ENCODE data around the gene H6PD.

Gene H6PD

GRCh38 chr1:9234223-9235095, at the start of gene H6PD:
Gene H6PD (plus strand): TSS chr1:9234774. CDS start chr1:9244935, 10,161 bp downstream.
- DNase-seq (ENCODE audit: low read depth) = peak; percentile 52

GRCh38 chr1:9186082-9186859, 48.3 kb upstream of the H6PD start:
- no peak for DNase-seq (ENCODE audit: low read depth)

GRCh38 chr1:9187004-9187403, 47.6 kb upstream of the H6PD start:
- no peak for DNase-seq (ENCODE audit: low read depth)

GRCh38 chr1:9190234-9190633, 44.3 kb upstream of the H6PD start:
- no peak for DNase-seq (ENCODE audit: low read depth)

- no peak for DNase-seq (ENCODE audit: low read depth)
Observed at GRCh38 chr1:9191231-9191630, 43.3 kb upstream of the H6PD start.

- no peak for DNase-seq (ENCODE audit: low read depth)
Observed at GRCh38 chr1:9192578-9193232, 41.9 kb upstream of the H6PD start.

GRCh38 chr1:9193233-9193625, 41.3 kb upstream of the H6PD start:
- DNase-seq (ENCODE audit: low read depth) = no peak

GRCh38 chr1:9194024-9194423, 40.5 kb upstream of the H6PD start:
- no peak for DNase-seq (ENCODE audit: low read depth)

GRCh38 chr1:9195651-9196050, 38.9 kb upstream of the H6PD start:
- no peak for DNase-seq (ENCODE audit: low read depth)

- peak; percentile 43 for DNase-seq (ENCODE audit: low read depth)
Observed at GRCh38 chr1:9196129-9197040, 38.2 kb upstream of the H6PD start.

- DNase-seq (ENCODE audit: low read depth) = no peak
Observed at GRCh38 chr1:9197186-9198099, 37.1 kb upstream of the H6PD start.

GRCh38 chr1:9198538-9199361, 35.8 kb upstream of the H6PD start:
- DNase-seq (ENCODE audit: low read depth) = no peak

- DNase-seq (ENCODE audit: low read depth) = no peak
Observed at GRCh38 chr1:9200441-9200840, 34.1 kb upstream of the H6PD start.

- peak; percentile 7 for DNase-seq (ENCODE audit: low read depth)
Observed at GRCh38 chr1:9201401-9202239, 33.0 kb upstream of the H6PD start.

GRCh38 chr1:9202240-9202870, 32.2 kb upstream of the H6PD start:
- no peak for DNase-seq (ENCODE audit: low read depth)

GRCh38 chr1:9203511-9203982, 31.0 kb upstream of the H6PD start:
- DNase-seq (ENCODE audit: low read depth) = no peak

GRCh38 chr1:9204156-9204720, 30.3 kb upstream of the H6PD start:
- no peak for DNase-seq (ENCODE audit: low read depth)

GRCh38 chr1:9207086-9207485, 27.5 kb upstream of the H6PD start:
- DNase-seq (ENCODE audit: low read depth) = no peak

Measured in activated T-cell treated with anti-CD3 and anti-CD28 coated beads for 1 hour (primary cell).